K562 (cell line): ENCODE results near the gene PPY. TPM values are rescaled to one million over a fixed set of nuclear protein-coding genes. Genes with fewer than 3 reads are reported as not detected.

ENCODE experiments used
- ATAC-seq: fragments of 200-7000 bp; cut with Tn5 transposase; 3 replicates; pipeline ENCODE4 v1.9.1; 2020; ENCODE audit warnings: moderate library complexity
- BruUV-seq: library from RNA; stranded (reverse); fragments of 400-500 nt; replicated peaks from 2 replicates; lab custom pipeline; 2021; lab: Mats Ljungman, UMichigan
- CTCF ChIA-PET: fragments of 300-600 bp; formaldehyde crosslinking; extraction: SDS; loops from one replicate; lab custom pipeline; 2021; ENCODE audit warnings: low intra/inter-chr PET ratio; lab: Yijun Ruan, JAX
- POLR2A ChIA-PET: fragments of 300-600, 350-650 bp; sonication (Branson Sonifier 250); formaldehyde crosslinking; extraction: SDS; loops from one replicate; lab custom pipeline; 2021; ENCODE audit warnings: antibody characterized with exemption, inconsistent platforms; lab: Yijun Ruan, JAX
- DNase-seq, 4 experiments: peaks; one replicate each; pipeline versions ENCODE4 v3.0.0 to v3.0.0-alpha.2; 2011 to 2018; ENCODE audit warnings: low spot score in 3 of 4, mixed read lengths in 3 of 4; ENCODE audit errors: extremely low read depth in 1 of 4
- FAIRE-seq: peaks from 2 replicates; lab custom pipeline; 2011; peaks lifted over from hg19 to GRCh38; lab: Jason Lieb, UNC
- H2AFZ ChIP-seq: 2 replicates; pipeline ENCODE4 v1.6.0; 2011; ENCODE audit warnings: low read depth, low read length, control low read depth, inconsistent platforms
- H3K27ac ChIP-seq: fragments of 200-600 bp; 3 replicates; pipeline ENCODE4 v1.8.0; 2011; ENCODE audit warnings: low read depth, mild to moderate bottlenecking, control low read depth, inconsistent platforms, low read length, moderate library complexity, mixed read lengths; ENCODE audit errors: extremely low read depth
- H3K27me3 ChIP-seq, 2 experiments: fragments of 300-600 bp in 1 of 2; 2 replicates in 1 of 2; 3 replicates in 1 of 2; pipeline versions ENCODE4 v1.6.0 to v1.8.0; 2011; ENCODE audit warnings: inconsistent platforms in 2 of 2, low read length in 2 of 2, mild to moderate bottlenecking in 1 of 2, mixed read lengths in 1 of 2, moderate library complexity in 1 of 2; ENCODE audit not compliant: control insufficient read depth in 2 of 2, insufficient read depth in 2 of 2
- H3K36me3 ChIP-seq: fragments of 300-600 bp; 3 replicates; pipeline ENCODE4 v1.8.0; 2011; ENCODE audit warnings: mild to moderate bottlenecking, low read length, inconsistent platforms; ENCODE audit not compliant: control insufficient read depth, insufficient read depth
- H3K4me1 ChIP-seq, 2 experiments: fragments of 200-600 bp in 1 of 2; replicated peaks in 1 of 2; 2 replicates in 1 of 2; 3 replicates in 1 of 2; pipeline versions ENCODE4 v1.5.1 to v1.8.0; 2011; ENCODE audit warnings: inconsistent platforms in 2 of 2, low read length in 2 of 2, mild to moderate bottlenecking in 1 of 2, mixed read lengths in 1 of 2, moderate library complexity in 1 of 2; ENCODE audit not compliant: control insufficient read depth in 2 of 2, insufficient read depth in 2 of 2
- H3K4me2 ChIP-seq: 2 replicates; pipeline ENCODE4 v1.6.1; 2011; ENCODE audit warnings: low read length, control low read depth, inconsistent platforms, mixed read lengths; ENCODE audit not compliant: insufficient read depth
- H3K4me3 ChIP-seq: fragments of 200-600 bp; sonication (generic), shearing (Covaris generic); 2 replicates; pipeline ENCODE4 v1.5.1; 2016; ENCODE audit warnings: control low read depth, inconsistent platforms
- H3K79me2 ChIP-seq: fragments of 200-600 bp; 3 replicates; pipeline ENCODE4 v1.8.0; 2011; ENCODE audit warnings: low read length, inconsistent platforms; ENCODE audit not compliant: control insufficient read depth, insufficient read depth
- H3K9ac ChIP-seq, 2 experiments: 2 replicates each; pipeline versions ENCODE4 v1.6.0 to v1.6.1; 2011; ENCODE audit warnings: low read depth in 2 of 2, low read length in 2 of 2, control low read depth in 1 of 2, inconsistent platforms in 1 of 2, mild to moderate bottlenecking in 1 of 2, mixed read lengths in 1 of 2; ENCODE audit not compliant: insufficient read depth in 1 of 2
- H3K9me1 ChIP-seq: one replicate; pipeline ENCODE4 v1.6.0; 2011; ENCODE audit warnings: inconsistent platforms, mild to moderate bottlenecking, low read length, moderate library complexity; ENCODE audit not compliant: control insufficient read depth, insufficient read depth
- H3K9me3 ChIP-seq: replicated peaks from 2 replicates; pipeline ENCODE4 v1.5.1; 2011; ENCODE audit warnings: low read depth, low read length, inconsistent platforms; ENCODE audit not compliant: control insufficient read depth, insufficient read depth
- H4K20me1 ChIP-seq: replicated peaks from 2 replicates; pipeline ENCODE4 v1.6.1; 2011; ENCODE audit warnings: low read length, inconsistent platforms, mixed read lengths; ENCODE audit not compliant: control insufficient read depth, insufficient read depth
- DNMT1 ChIP-seq: fragments of 450-650 bp; IDR thresholded peaks from 2 replicates; pipeline ENCODE4 v1.6.1; 2016; ENCODE audit warnings: antibody characterized with exemption, mild to moderate bottlenecking
- EWSR1 ChIP-seq: fragments of 450-650 bp; IDR thresholded peaks from 2 replicates; pipeline ENCODE4 v1.6.1; 2018; ENCODE audit warnings: borderline replicate concordance, mild to moderate bottlenecking, low read depth, moderate library complexity; ENCODE audit not compliant: partially characterized antibody
- HDAC8 ChIP-seq: fragments of 450-650 bp; IDR thresholded peaks from 2 replicates; pipeline ENCODE4 v1.6.1; 2016; ENCODE audit warnings: mild to moderate bottlenecking, missing genetic modification characterization, moderate library complexity, missing compliant biosample characterization
- KAT2B ChIP-seq: IDR thresholded peaks from one replicate; pipeline ENCODE4 v1.6.1; 2012; ENCODE audit warnings: low read depth, mild to moderate bottlenecking, control low read depth, inconsistent platforms, low read length, moderate library complexity
- PRMT5 ChIP-seq: sonication (generic); formaldehyde crosslinking; IDR thresholded peaks from 2 replicates; pipeline ENCODE4 v1.5.0; 2020; ENCODE audit warnings: missing genetic modification reagents
- RB1 ChIP-seq: fragments of 450-650 bp; IDR thresholded peaks from 2 replicates; pipeline ENCODE4 v1.6.1; 2017; ENCODE audit warnings: low read depth, mild to moderate bottlenecking
- ZNF395 ChIP-seq: fragments of 200-800 bp; sonication (Bioruptor generic); IDR thresholded peaks from 2 replicates; pipeline ENCODE4 v1.6.1; 2017; ENCODE audit warnings: missing genetic modification characterization, missing compliant biosample characterization
- ZNF41 ChIP-seq: fragments of 250-450 bp; sonication (Bioruptor Pico); conservative IDR thresholded peaks from 2 replicates; pipeline ENCODE4 v1.4.0; 2020; ENCODE audit warnings: mild to moderate bottlenecking
- ZNF551 ChIP-seq: fragments of 250-450 bp; sonication (Bioruptor Pico); IDR thresholded peaks from 2 replicates; pipeline ENCODE4 v1.5.0; 2021; ENCODE audit warnings: mild to moderate bottlenecking, moderate library complexity
- ZNF583 ChIP-seq: fragments of 250-450 bp; sonication (Bioruptor Pico); IDR thresholded peaks from 2 replicates; pipeline ENCODE4 v1.4.0; 2020
- WGBS: fragments of 100-300 bp; shearing (Covaris generic); methylation state at CpG from one replicate; pipeline ENCODE4 v1.1.6; 2016; ENCODE audit warnings: low coverage, mixed read lengths; ENCODE audit not compliant: insufficient coverage; ENCODE audit errors: missing lambda C conversion rate; 5-methylcytosine and 5-hydroxymethylcytosine counted together
- in situ Hi-C: fragments of 300-500 bp; cut with MboI; formaldehyde crosslinking; loops from 4 replicates; pipeline ENCODE4 v1.15.0; 2018; ENCODE audit warnings: inconsistent platforms, mixed read lengths
- intact Hi-C: fragments of 100-400 bp; cut with micrococcal nuclease; formaldehyde crosslinking; loops from 2 replicates; pipeline ENCODE4 v1.14.2; 2022
- polyA plus RNA-seq, 8 experiments: library from polyadenylated mRNA; depleted of rRNA in 4 of 8; stranded (reverse) in 5 of 8; unstranded in 3 of 8; fragments of >200 nt; fragmentation: Nextera tagmentation in 2 of 8; fragmentation: Illumina TruSeq in 1 of 8; extraction: Ambion mirVana in 2 of 8; extraction: Trizol in 1 of 8; gene quantifications; 2 replicates each; pipeline versions ENCODE4 v1.2.1 to v1.2.3, GENCODE V29; 2011 to 2014; ENCODE audit warnings: inconsistent platforms in 1 of 8, missing spikeins in 1 of 8
- total RNA-seq, 7 experiments: library from RNA; depleted of rRNA in 6 of 7; stranded (reverse); fragments of >200 nt in 6 of 7; fragmentation: Illumina TruSeq in 2 of 7; extraction: Trizol in 2 of 7; gene quantifications; 2 replicates each; pipeline versions ENCODE4 v1.2.1 to v1.2.3, GENCODE V29; 2011 to 2021; ENCODE audit warnings: low replicate concordance in 1 of 7

PPY gene
- total and polyA plus RNA-seq, 9 of the 15 experiments (the other 6 are each of a cell fraction or from before 2014, with no cell fraction given), result not detected

GRCh38 chr17:43951750-43952149 is 9.5 kb upstream of the PPY start:
- intact Hi-C loops (no loop called here), in situ Hi-C loops (no loop called here)
- DNase-seq (no peak), ATAC-seq (no peak), FAIRE-seq (no peak)
- H3K27ac ChIP-seq, result no peak overlapping the region
- WGBS, result 4% methylated on average over 4 of the region's 4 CpGs
- H3K4me1 ChIP-seq, result peaks cover 0 to 16% of the 10 kb centered on the region in 2 experiments; a peak in 3 of 5 replicates
- no peak for TF ChIP-seq KAT2B
- TF ChIP-seq ZNF551 (CRISPR knock-in tag), result no peak
- no peak for TF ChIP-seq ZNF41 (CRISPR knock-in tag)
- no peak for TF ChIP-seq ZNF583
- no peak for TF ChIP-seq RB1
- TF ChIP-seq DNMT1, result no peak
- no peak for TF ChIP-seq EWSR1
- no peak for TF ChIP-seq HDAC8
- no peak for TF ChIP-seq PRMT5 (CRISPR knock-in tag)
- TF ChIP-seq ZNF395 (CRISPR knock-in tag), result no peak
- BruUV-seq, result no TSS peak
- no peaks in the 10 kb centered on the region; the same call in none of the 2 replicates for H4K20me1 ChIP-seq
- H3K4me3 ChIP-seq, result no peak overlapping the region
- no peak overlapping the region for H3K9ac ChIP-seq
- POLR2A ChIA-PET, result interaction anchor here (0.8 kb wide), 1 partner anchor 8 kb away, joined by 3 read pairs; no protein-coding TSS in a partner anchor
- no peaks in the 10 kb centered on the region for H3K79me2 ChIP-seq
- H3K9me3 ChIP-seq, result no peaks in the 10 kb centered on the region
- no peaks in the 10 kb centered on the region for H3K36me3 ChIP-seq
- no peak overlapping the region for H2AFZ ChIP-seq
- H3K27me3 ChIP-seq, result peaks cover 35 to 67% of the 10 kb centered on the region in 2 experiments; a peak in 4 of 5 replicates
- H3K9me1 ChIP-seq, result no peaks in the 10 kb centered on the region
- H3K4me2 ChIP-seq, result no peak overlapping the region
- CTCF ChIA-PET, result no interaction called here
